ENCODE results near the gene VTI1B.

VTI1B gene

DNA sequence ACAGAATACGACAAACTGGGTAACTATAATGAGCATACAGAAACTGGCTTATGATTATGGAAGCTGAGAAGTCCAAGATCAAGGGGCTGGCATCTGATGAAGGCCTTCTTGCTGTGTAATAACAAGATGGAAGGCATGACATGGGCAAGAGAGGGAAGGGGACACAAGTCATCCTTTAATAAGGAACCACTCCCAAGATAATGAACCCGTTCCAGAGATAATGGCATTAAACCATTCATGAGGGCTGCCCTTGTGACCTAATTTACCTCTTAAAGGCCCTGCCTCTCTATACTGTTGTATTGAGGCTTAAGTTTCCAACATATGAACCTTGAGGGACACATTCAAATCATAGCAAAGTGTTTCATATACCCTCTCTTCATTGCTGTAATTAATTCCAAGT, 4.6 kb upstream of the VTI1B start:
- no peak for DNase-seq (ENCODE audit: low spot score)

GRCh38 chr14:67675219-67675582, 769 bp upstream of the VTI1B start:
- no peak for DNase-seq (ENCODE audit: low spot score)

GRCh38 chr14:67674139-67674479, 323 bp downstream of the VTI1B start:
- DNase-seq (ENCODE audit: low spot score) = peak; percentile 77

- peak; percentile 26 for DNase-seq (ENCODE audit: low spot score)
Observed at GRCh38 chr14:67673451-67673850, 981 bp downstream of the VTI1B start.

DNA sequence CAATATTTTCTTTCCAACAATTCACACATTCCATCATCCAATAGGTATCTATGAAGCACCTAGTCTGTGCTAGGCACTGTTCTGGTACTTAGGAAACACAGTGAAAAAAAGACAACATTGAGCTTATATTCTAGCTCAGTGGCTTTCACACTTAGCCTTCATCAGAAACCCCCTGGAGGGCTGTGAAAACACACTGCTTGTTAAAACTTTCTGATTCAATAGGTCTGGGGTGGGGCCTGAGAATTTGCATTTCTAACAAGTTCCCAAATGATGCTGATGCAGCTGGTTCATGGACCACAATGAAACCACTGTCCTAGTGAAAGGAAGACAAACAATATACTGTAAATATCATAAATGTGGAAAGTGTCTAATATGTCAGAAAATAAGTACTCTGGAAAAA, 5.9 kb downstream of the VTI1B start:
- DNase-seq (ENCODE audit: low spot score) = no peak

DNA sequence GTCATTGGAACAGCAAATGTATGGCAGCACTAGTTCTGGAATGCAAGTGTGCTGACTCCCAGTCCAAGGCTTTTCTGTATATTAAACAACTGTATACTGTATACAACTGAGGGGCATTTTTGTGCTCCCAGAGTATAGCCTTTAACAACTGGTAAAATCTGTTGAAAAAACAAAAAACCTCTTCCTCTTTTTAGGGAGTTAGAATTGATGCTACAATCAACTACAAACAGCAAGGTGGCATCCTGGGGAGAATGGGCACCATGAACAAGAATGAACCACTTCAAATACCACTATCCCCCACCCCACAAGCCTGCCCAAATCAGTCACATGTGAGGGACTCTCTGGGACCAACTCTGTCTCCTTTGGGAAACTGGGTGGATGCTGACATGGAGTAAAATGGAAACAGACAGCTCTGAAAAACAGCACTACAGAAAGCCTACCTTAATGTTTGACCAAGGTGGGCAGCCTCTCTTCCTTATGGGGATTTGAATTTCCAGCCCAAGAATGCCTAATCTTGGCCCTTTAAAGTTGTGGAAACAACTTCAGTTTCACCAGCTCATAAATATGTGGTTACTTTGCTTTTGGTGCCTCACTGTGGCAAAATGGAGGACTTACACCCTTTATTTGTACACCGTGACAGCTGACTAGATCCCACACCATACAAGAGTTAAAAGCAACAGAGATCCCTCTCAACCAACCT, 7.5 kb downstream of the VTI1B start:
- peak; percentile 63 for DNase-seq (ENCODE audit: low spot score)

DNA sequence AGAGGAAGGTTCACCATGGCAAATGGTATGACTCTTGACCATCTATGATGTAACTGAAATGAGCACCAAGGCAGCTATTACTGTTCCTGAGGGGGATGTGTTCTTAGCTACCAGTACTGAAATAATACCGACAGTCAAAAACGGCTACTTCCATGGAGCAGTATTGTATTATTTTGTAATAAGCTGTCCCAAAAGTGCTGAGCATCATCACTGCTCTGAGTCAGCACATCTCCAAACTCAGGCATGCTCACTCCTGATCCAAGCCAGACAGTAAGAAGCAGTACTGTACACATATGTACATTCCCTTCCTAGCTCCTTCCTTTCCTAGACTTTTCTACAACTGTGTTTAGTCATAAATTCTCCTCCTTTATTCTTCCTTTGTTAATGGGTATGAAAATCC, 8.6 kb downstream of the VTI1B start:
- DNase-seq (ENCODE audit: low spot score) = peak; percentile 41

GRCh38 chr14:67663633-67664032, 10.8 kb downstream of the VTI1B start:
- no peak for DNase-seq (ENCODE audit: low spot score)

DNA sequence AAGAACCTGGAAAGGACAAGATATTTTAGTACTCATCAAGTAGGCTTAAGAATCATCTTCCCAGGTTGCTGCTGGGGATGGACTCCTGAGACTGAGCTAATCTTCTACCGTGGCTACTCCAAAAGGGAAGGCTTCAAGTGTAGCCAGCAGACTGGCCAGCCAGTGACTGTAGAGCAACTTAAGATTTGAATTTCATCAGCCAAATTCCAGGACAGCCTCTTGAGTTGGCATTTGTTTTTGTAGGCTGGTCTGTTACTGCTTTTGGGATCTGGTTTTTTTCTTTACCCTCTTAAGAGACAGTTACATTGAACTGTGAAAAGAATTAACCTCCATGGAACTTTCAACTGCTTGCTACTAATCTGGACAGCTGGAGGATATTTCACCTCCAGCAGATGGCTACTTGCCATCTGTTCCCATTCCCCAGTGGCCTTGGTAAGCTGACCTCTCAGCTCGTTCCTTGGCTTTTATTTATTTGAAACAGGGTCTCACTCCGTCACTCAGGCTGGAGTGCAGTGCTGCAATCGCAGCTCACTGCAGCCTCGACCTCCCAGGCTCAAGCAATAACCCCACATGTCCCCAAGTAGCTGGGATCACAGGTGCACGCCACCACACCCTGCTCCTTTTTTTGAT, 20.7 kb downstream of the VTI1B start:
- DNase-seq (ENCODE audit: low spot score) = no peak

- no peak for DNase-seq (ENCODE audit: low spot score)
Observed at GRCh38 chr14:67652189-67652588, 22.2 kb downstream of the VTI1B start.

GRCh38 chr14:67650694-67651093, 23.7 kb downstream of the VTI1B start:
- peak; percentile 50 for DNase-seq (ENCODE audit: low spot score)

- no peak for DNase-seq (ENCODE audit: low spot score)
Observed at GRCh38 chr14:67650151-67650550, 24.3 kb downstream of the VTI1B start.

DNA sequence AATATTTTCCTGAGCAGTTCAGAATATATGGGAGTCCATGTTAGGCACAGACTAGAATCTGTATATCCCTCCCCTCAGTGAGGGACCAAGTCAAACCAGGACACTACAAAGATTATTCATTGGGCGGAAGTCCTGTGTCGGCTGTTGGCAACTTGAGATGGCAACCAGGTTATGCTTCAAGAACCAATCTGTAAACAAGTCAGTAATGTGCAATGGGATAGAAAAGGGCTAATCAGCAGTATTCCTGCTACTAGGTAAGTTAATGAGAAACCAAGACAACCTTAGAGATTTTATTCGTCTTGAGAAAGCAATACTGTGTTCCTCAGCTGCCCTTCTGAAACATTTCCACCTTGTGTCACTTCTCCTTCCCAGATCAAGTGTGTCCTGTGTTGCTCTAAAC, 28.3 kb downstream of the VTI1B start:
- no peak for DNase-seq (ENCODE audit: low spot score)

GRCh38 chr14:67645414-67645813, 29.0 kb downstream of the VTI1B start:
- DNase-seq (ENCODE audit: low spot score) = no peak

- DNase-seq (ENCODE audit: low spot score) = no peak
Observed at GRCh38 chr14:67644428-67644827, 30.0 kb downstream of the VTI1B start.

- DNase-seq (ENCODE audit: low spot score) = no peak
Observed at GRCh38 chr14:67643713-67644112, 30.7 kb downstream of the VTI1B start.

GRCh38 chr14:67641902-67642749, 32.3 kb downstream of the VTI1B start:
- DNase-seq (ENCODE audit: low spot score) = no peak

GRCh38 chr14:67641480-67641879, 33.0 kb downstream of the VTI1B start:
- DNase-seq (ENCODE audit: low spot score) = no peak

GRCh38 chr14:67638642-67639041, 35.8 kb downstream of the VTI1B start:
- no peak for DNase-seq (ENCODE audit: low spot score)

DNA sequence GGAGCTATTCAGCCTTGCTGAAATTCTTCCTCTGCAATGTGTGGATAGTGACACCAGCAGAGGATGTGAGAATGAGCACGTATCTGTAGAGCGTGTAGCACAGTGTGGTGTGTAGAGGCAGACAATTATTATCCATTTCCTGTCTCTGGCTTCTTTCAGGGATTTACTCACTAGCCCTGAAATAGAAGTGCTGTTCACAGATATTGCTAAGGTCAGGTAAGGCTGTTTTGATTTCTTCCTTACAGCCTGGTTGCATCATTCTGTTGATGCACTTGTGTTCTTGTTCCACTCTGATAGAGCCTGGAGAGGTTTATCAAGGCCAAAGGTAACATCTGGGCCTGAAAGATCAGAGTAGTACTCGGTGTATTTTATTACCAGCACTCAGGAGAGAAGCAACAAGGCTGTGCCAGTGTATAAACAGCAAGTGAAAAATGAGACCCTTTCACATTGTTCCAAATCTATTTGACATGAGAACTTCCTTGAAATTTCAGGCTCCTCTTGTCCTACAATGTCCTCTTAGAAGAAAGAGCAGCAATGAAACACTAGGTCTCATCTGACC, 38.0 kb downstream of the VTI1B start:
- DNase-seq (ENCODE audit: low spot score) = no peak

DNA sequence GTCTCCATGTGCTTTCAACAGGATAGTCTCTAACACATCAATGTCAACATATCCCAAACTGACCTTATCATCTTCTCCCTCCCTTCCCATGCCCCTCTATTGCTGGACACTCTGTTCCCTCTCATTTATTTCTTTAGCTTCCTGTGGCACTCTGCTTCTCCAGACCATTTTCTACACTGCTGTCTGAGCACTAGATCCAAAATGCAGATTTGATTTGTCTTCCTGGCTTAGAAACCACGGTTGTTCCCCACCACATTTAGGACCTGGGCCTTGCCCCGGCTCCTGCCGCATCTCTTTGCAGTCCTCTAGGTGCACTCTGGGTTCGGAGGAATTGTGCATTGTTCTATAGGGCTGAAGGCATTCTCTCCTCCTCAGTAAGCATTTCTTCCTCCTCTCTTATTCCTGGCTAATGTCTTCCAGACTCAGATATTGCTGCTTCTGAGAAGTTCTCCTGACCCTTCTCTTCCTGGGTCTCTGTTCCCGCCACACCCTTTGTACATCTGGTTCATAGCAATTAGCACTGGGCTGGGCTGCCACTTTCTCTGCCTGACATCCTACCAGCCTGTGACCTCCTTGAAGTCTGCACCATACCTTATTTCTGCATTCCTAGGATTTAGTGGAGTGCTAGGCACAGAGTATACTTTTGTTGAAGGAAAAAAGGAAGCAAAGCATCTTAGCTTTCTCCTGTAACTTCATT, 40.8 kb downstream of the VTI1B start:
- no peak for DNase-seq (ENCODE audit: low spot score)

DNA sequence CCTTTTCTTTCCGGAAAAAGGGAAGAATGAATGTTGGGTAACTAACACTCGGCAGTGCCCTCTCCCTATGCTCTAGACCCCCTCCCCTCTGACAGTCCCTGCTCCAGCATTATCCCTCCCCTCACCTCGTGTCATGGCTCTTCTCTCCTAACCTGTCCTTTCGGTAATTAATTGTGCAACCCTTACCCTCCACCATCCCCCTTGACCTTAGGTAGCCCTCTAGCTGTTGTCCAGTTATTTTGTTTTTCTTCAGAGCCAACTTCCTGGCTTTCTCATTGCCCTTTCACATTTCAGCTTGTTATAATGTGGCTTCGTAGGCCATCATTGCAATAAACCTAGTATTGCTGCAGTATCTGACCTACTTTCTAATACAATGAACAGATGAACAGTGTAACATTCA, 43.5 kb downstream of the VTI1B start:
- no peak for DNase-seq (ENCODE audit: low spot score)
